Colonic mucosa (tissue), 4 donors: ENCODE measurements around the gene LYSMD1. TPM values are rescaled to one million over a fixed set of nuclear protein-coding genes. Genes with fewer than 3 reads are reported as not detected.
A peak's percentile ranks its signal among the peaks of the same experiment; 100 is the strongest.

ENCODE experiments used
- DNase-seq: peaks from one replicate; pipeline ENCODE4 v3.0.0-alpha.2; 2020
- H3K27ac ChIP-seq: fragments of 200-600 bp; one replicate; pipeline ENCODE4 v1.8.0; 2021
- H3K27me3 ChIP-seq: fragments of 200-600 bp; one replicate; pipeline ENCODE4 v1.8.0; 2021
- H3K36me3 ChIP-seq: fragments of 200-600 bp; one replicate; pipeline ENCODE4 v1.8.0; 2021
- H3K4me1 ChIP-seq: fragments of 200-600 bp; one replicate; pipeline ENCODE4 v1.8.0; 2021; ENCODE audit warnings: mild to moderate bottlenecking
- H3K4me3 ChIP-seq: fragments of 200-600 bp; one replicate; pipeline ENCODE4 v1.8.0; 2021
- H3K9ac ChIP-seq, 2 donors: one replicate each; pipeline ENCODE4 v1.7.0; 2013; ENCODE audit warnings: control low read depth in 2 of 2, low read depth in 2 of 2, low read length in 2 of 2
- H3K9me3 ChIP-seq: fragments of 200-600 bp; one replicate; pipeline ENCODE4 v1.8.0; 2021
- intact Hi-C: fragments of 100-400 bp; cut with DNase I; formaldehyde crosslinking; loops from one replicate; pipeline ENCODE4 v1.14.1; 2022
- total RNA-seq, 2 donors: library from RNA; stranded (reverse); fragmentation: NEBNext Ultra II Directional in 1 of 2; extraction: Animal tissue kit (Norgen Biotek cat#: 25700) in 1 of 2; gene quantifications; one replicate each; pipeline ENCODE4 v1.2.1, GENCODE V29; 2021
- TF ChIP-seq, protein P1 (sequence below): fragments of 200-600 bp; IDR thresholded peaks from one replicate; pipeline ENCODE4 v1.8.0; 2022; ENCODE audit warnings: antibody characterized with exemption, mild to moderate bottlenecking
- donor health status: healthy.
- donor health status: DM: no; HTN: no; CAD: no.
- donor health status: DM: no; HTN: no; CAD: no.

Gene LYSMD1
- total RNA-seq, 2 donors from 2014 or later = 6.8 to 7.2 TPM

DNA sequence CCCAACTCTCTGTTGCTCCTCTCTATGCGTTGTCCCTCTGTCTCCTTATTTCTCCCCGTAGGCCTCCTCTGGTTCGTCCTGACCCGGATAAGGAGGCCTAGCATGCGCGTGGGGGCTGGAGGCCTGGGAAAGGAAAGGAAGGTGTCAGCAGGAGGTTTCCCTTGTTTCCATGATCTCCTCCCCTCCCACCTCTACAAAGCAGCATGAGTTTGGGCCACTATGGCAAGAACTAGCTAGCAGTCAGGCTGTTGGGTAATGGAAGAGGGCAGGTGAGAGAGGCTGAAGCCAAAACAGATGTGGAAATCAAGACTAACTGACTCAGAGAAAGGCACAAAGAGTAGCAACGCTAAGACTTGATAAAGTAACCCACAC is 18.6 kb downstream of the LYSMD1 start:
- TF ChIP-seq, protein P1, sequence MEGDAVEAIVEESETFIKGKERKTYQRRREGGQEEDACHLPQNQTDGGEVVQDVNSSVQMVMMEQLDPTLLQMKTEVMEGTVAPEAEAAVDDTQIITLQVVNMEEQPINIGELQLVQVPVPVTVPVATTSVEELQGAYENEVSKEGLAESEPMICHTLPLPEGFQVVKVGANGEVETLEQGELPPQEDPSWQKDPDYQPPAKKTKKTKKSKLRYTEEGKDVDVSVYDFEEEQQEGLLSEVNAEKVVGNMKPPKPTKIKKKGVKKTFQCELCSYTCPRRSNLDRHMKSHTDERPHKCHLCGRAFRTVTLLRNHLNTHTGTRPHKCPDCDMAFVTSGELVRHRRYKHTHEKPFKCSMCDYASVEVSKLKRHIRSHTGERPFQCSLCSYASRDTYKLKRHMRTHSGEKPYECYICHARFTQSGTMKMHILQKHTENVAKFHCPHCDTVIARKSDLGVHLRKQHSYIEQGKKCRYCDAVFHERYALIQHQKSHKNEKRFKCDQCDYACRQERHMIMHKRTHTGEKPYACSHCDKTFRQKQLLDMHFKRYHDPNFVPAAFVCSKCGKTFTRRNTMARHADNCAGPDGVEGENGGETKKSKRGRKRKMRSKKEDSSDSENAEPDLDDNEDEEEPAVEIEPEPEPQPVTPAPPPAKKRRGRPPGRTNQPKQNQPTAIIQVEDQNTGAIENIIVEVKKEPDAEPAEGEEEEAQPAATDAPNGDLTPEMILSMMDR = no peak
- Histone ChIP-seq H3K27ac (peak overlapping the region; percentile 43), H3K27me3 (no peaks in the 10 kb centered on the region), H3K4me1 (no peaks in the 10 kb centered on the region), H3K9me3 (no peaks in the 10 kb centered on the region), H3K4me3 (peak overlapping the region; percentile 80), H3K9ac (peak overlapping the region; percentile 9 to 81), H3K36me3 (no peaks in the 10 kb centered on the region)
- no peak for DNase-seq
- intact Hi-C loops = no loop called here

DNA sequence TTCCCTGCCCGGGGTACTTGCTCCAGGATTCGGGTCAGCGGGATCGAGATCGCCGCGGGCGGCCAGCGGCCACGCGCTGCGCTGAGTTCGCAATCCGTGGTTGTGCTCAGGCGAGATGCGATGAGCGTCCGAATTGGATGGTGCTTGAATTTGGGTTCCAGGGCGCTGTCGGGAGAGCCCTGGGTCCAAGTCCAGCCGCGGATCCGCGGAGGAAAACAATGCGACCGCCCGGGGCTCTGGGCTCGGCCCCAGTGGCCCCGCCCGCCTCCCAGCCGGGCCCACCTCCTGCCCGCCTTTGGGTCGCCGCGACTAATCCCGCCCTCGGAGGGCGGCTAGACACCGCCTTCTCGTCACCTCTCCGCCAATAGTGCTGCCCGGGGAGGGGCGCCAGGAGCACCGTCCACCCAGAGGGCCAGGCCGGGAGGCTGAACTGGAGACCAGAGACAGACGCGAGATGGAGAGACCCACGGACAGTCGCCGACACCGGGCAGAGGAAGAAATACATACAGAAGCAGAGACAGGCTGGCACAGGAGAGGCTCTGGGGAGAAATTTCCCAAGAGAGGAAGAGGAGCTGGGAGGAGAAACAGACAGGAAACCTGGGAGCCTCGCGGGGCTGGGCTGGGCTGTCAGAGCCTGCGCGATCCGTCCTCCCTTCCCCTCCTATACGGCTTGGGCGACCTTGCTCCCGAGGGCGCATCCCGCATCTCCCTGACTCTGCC is 19.1 kb downstream of the LYSMD1 start, which contains the start of gene SEMA6C:
Gene SEMA6C, minus strand, starts transcription at position 220 of the 720 bp plus-strand sequence. CDS start 4,010 bp downstream, outside the sequence.
- H3K9me3 ChIP-seq = no peaks in the 10 kb centered on the region
- no peaks in the 10 kb centered on the region for H3K36me3 ChIP-seq
- peak within 1 kb of the TSS; percentile 39 to 81 for H3K9ac ChIP-seq
- no peaks in the 10 kb centered on the region for H3K4me1 ChIP-seq
- H3K4me3 ChIP-seq = peak within 1 kb of the TSS; percentile 80
- TF ChIP-seq, protein P1 = no peak
- no peaks in the 10 kb centered on the region for H3K27me3 ChIP-seq
- intact Hi-C loops = no loop called here
- peak within 1 kb of the TSS; percentile 43 for H3K27ac ChIP-seq
- DNase-seq = peak; percentile 97

DNA sequence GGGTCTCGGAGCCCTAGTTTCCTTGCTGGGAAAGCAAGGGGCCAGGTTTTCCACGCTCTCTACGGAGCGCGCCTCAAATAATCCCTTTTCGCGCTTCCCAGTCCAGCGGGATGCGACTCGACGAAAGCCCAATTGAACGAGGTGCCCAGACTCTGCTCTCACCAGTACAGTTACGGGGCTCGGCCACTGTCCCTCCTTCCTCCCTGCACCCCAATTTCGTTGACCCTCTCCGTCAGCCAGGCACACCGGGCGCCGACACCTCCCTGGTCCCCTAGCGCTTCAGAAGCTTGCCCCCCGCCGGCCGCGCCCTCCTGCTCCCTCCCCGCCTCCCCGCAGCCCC is 19.7 kb downstream of the LYSMD1 start:
- Histone ChIP-seq H3K4me1 (no peaks in the 10 kb centered on the region), H3K36me3 (no peaks in the 10 kb centered on the region), H3K27me3 (no peaks in the 10 kb centered on the region), H3K9me3 (no peaks in the 10 kb centered on the region), H3K4me3 (peak overlapping the region; percentile 80), H3K27ac (no peak overlapping the region), H3K9ac (peak overlapping the region; percentile 20 to 81)
- TF ChIP-seq, protein P1 = no peak
- intact Hi-C loops = no loop called here
- DNase-seq = peak; percentile 35

DNA sequence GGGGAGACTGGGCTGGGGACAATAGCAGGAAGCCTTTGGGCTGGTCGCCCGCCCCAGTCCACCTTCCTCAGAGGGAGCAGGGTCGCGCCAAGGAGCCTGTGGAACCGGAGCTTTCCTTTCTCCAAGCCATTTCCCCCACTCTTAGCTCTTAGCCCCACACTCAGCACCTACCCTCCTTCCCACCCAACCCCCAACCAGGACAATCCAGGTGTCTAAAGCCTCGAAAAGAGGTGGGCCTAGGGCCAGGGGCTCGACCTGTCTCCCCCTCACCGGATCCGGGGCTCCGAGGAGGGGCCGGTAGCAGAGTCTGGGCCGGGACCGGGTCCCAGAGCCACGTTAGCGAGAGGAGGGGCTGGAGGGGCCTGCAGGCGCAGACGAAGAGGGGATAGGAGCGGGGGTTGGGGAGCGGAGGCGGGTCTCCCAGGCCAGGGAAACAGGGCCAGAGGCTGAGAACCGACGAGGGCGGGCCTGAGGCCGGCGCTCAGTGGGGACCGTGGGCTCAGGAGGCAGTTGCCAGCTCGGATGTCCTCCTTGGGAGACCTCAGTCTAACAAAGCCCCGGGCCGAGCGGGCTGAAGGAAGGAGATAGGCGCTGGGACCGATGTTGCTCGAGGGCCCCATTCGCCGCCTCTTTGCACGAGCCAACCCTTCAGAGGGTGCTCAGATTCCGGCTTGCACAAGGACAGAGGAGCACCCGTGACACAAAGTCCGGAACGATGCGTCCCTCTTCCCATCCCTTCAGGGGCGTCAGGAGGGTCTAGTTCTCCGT is 20.2 kb downstream of the LYSMD1 start:
- no peak for DNase-seq
- no peaks in the 10 kb centered on the region for H3K9me3 ChIP-seq
- H3K4me1 ChIP-seq = no peaks in the 10 kb centered on the region
- no peaks in the 10 kb centered on the region for H3K36me3 ChIP-seq
- TF ChIP-seq, protein P1 = no peak
- intact Hi-C loops = no loop called here
- H3K27me3 ChIP-seq = no peaks in the 10 kb centered on the region
- H3K9ac ChIP-seq = peak overlapping the region; percentile 39 to 81
- no peak overlapping the region for H3K27ac ChIP-seq
- peak overlapping the region; percentile 80 for H3K4me3 ChIP-seq

DNA sequence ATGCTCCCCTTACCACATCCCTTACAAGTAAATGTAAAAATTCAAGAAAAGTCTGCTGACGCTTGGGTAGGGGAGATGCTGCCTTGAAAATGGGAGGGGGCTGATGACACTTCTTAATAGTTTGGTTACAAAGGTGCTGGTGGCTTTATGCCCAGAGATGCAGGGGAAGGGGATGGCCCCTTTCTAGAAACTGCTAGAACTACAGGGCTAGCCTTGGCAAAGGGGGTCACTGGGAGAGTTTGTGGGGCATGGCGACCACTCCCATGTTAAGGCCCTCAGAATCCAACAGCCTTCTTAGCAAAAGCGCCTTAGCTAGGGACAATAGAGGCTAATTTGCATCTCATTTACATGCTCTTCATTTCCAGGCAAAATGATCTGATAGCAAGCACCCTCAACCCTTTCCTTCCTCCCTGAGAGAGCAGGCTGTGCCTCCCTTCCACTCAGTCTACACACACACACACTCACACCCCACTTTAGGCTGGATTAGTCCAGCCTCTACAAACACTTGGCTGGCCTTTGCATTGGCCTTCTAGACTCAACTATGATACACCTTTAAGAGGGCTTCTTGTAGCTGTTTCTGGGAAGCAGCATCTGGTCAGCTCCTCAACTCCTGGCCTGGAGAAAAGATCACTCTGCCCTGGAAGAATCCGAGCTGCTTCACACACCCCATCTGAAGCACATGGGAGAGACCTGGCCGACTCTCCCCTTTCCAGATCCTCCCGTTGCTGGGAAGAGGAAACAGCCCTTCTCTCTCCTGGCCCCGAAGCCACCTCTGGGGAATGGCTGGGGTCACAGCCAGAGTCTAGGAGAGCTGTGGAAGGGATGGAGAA is 21.0 kb downstream of the LYSMD1 start:
- Histone ChIP-seq H3K27ac (no peak overlapping the region), H3K9me3 (no peaks in the 10 kb centered on the region), H3K4me1 (no peaks in the 10 kb centered on the region), H3K9ac (peak overlapping the region in 1 of 2 donors; percentile 81), H3K27me3 (no peaks in the 10 kb centered on the region), H3K4me3 (no peak overlapping the region), H3K36me3 (no peaks in the 10 kb centered on the region)
- intact Hi-C loops = no loop called here
- TF ChIP-seq, protein P1 = no peak
- no peak for DNase-seq
